Bronchial smooth muscle cell (primary cell): Measurements from ENCODE around the gene PGGT1B. TPM values are rescaled to one million over a fixed set of nuclear protein-coding genes. Genes with fewer than 3 reads are reported as not detected.

ENCODE experiments used
- total RNA-seq: library from RNA; depleted of rRNA; stranded (reverse); fragments of >200 nt; gene quantifications from 2 replicates; pipeline ENCODE4 v1.2.1, GENCODE V29; 2014

The PGGT1B gene
- 10.7 and 15.6 TPM in 2 replicates for total RNA-seq

GRCh38 chr5:115262321-115263077 lies at the start of gene PGGT1B:
PGGT1B (minus strand) TSS chr5:115262877; CDS start chr5:115262851, 26 bp downstream.

GRCh38 chr5:115296124-115297022 lies 33.7 kb upstream of the PGGT1B start, which contains the start of gene CCDC112:
CCDC112 (minus strand) TSS chr5:115296654; CDS start chr5:115296543, 111 bp downstream.

GRCh38 chr5:115169487-115170133 lies 93.1 kb downstream of the PGGT1B start, which contains the start of gene TRIM36:
TRIM36 (minus strand) TSS chr5:115169908; CDS start chr5:115169634, 274 bp downstream.

Other genes with a start within 250 kb of the PGGT1B start
- 0.09 and 0.32 TPM in 2 replicates for gene TRIM36, start 93.0 kb downstream of the PGGT1B start, total RNA-seq
- 1.8 and 6.0 TPM in 2 replicates for gene CCDC112, start 33.8 kb upstream of the PGGT1B start, total RNA-seq